GM19463 (cell line): Measurements from ENCODE around the gene POLN.

Experiments used
- ATAC-seq: cut with Tn5 transposase; IDR thresholded peaks from one replicate; pipeline ENCODE4 v1.9.1; 2021; ENCODE audit warnings: mild to moderate bottlenecking, moderate library complexity; ENCODE audit not compliant: unreplicated experiment

Gene POLN

DNA sequence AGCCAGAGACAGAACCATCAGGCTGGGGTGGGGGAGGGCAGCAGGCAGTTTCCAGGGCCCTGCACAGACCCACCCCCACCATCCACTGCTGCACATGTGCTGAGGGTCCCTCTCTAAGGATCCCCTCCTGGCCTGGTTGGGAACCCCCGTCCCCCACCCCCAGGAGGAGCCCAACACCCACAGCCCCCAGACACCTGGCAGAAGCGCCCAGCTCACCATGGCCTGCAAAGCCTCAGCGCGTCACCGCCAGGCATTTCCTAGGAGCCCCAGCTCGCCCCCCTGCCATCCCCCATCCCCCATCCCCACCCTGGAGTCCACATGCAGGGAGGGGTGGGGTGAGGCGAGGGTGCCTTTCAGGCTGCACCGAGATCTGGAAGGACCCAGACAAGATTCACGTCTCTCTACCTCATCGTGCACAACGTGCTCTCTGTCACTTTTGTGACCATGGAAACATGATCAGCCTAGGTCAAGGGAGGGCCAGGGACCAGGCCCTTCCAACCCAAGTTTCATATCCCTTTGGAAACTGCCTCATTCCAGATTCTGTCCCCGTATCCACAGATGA lies 10.7 kb upstream of the POLN start:
- ATAC-seq: no peak

DNA sequence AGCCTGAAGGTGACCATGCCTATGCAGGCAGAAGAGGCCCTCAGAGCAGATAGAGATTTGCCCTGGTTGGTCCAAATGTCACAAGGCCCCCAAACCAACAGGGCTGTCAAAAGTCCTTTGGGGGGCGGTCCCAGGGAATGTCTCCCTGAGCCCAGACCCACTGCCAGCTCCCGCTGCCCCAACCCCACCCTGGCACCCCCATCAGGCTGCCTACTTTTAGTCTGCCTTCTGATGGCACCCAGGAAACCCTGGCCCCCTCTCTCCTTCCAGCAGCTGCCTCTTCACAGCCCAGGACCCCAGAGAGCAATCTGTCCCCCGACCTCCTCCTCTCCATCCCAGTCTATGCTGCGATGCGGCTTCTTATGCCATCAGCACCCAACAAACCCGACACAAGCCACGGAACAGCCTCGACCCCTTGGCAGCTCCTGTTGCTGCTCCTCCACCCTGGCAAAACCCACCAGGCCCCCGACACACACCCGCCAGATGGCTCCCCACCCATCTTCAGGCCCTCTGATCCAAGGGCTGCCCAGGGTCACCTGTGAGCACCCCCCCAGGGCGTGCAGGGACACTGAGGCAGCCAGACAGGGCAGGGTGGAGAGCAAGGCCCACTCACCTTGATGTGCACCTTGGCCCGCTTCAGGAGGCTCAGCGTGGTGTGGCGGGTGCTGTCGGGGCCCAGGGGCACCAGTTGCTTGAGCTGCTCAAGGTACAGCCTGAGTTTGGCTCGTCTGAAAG lies 10.0 kb upstream of the POLN start:
- no peak for ATAC-seq

DNA sequence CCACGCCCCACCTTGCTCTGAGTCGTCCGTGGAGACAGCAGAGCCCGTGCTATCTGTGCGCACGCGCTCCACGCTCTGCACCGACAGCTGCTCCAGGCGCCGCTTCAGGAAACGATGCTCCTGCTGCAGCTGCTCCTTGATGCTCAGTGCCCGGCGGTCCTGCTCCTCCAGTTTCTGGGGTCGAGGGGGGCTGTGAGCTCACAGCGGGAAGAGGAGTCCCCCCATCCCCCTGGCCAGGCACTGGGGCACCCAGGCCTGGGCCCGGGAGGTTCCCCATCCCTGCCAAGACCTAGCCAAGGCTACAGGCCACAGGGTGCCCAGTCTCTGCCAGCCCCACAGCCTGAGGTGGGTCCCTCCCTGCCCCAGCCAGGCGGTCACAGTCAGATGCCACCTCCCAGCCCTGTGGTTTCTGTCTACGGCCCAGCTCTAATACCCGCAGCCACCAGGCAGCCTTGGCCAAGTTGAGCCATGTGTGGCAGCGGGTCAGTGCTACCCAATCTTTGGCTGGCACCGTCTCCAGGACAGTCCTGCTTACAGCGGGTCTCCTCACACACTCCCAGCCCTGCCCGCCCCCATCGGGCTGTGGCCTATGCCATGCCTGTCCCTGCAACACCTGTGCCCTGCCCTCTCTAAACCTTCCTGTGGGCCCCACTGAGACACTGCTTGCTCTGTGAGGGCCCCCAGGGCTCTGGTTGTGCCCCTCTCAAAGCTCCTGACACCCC lies 9.3 kb upstream of the POLN start:
- no peak for ATAC-seq

DNA sequence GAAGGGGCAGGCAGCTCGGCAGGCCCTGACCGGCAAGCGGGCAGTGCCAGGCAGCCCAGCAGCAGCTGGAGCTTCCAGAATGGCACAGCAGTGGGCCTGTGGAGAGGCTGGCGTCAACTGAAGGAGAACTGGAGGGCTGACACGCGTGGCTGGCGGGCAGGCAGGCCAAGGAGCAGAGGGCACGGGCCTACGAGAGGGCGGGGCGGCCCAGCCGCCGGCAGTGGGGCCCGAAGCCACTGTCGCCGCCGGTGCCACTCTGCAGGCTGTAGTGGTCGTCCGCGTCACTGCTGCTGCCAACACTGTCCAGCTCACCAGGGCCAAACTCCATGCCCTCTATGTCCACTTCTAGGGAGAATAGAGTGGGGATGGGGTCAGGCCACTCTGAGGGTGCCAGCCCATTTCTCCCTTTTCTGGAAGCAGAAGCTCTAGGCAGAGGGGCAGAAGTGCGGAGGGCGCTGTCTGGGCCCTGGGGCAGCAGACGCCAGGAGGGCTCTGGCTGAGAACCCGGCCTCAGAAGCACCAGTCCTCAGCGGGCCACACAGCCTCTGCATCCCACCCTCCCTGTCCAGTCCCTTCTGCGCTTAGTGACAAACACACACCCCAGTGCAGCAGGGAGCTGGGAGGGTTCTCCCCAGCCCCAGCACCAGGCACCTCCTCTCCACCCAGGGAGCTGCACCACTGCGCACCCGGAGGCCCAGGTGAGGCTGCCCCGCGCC lies 8.6 kb upstream of the POLN start:
- ATAC-seq: no peak

GRCh38 chr4:2249526-2250356 lies 7.8 kb upstream of the POLN start:
- ATAC-seq: no peak

DNA sequence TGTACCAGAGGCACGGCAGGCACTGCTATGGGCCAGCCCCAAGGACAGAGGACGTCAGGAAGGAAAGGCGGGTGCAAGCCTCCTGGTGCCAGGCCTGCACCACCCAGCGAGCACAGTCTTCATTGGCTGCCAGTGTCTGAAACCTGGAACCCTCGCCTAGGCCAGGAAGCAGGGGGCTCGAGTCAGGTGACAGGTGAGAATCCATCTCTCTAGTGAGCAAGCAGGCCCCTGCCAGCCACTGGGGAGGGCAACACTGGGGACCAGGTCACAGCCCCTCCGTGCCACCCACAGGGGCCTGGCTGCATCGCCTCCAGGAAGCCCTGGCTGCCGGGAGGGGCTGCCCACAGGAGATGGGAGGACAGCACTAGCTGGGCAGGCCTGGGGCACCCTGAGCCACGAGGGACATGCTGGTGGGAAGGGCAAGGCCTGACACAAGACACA lies 6.9 kb upstream of the POLN start:
- no peak for ATAC-seq

DNA sequence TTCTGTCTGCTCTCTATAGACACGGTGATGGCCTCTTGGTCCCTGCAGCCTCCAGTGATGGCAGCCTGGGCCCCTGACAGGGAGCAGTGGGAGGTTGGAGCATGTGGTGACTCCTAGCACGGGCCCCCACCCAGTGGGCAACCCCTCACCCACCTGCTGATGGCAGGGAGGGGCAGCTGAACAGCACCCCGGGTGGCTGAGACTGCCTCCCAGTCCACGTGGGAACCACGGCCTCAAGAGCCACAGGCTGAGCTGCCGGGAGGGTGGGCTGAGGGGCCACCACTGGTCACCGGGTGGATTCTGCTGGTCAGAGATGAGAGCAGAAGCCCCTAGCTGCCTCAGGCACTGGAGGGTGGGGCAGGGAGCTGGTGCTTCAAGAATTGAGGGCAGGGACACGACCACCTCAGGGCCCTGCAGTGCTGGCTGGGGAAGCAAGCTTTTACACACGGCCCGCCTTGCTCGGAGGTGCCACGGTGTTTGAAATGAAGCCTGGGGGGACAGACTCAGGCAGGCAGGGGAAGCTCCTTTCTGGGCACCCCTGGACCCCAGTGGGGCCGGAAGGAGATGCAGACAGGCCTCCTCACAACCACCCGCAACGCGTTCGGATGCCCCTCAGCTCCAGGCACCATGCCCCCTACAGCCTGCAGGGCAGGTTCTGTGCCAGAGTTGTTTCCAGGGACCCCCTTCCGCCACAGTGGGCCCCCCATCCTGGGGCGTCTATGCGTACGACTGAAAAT lies 6.3 kb upstream of the POLN start:
- no peak for ATAC-seq

- ATAC-seq: no peak
Observed at GRCh38 chr4:2247128-2248043, 5.5 kb upstream of the POLN start.

DNA sequence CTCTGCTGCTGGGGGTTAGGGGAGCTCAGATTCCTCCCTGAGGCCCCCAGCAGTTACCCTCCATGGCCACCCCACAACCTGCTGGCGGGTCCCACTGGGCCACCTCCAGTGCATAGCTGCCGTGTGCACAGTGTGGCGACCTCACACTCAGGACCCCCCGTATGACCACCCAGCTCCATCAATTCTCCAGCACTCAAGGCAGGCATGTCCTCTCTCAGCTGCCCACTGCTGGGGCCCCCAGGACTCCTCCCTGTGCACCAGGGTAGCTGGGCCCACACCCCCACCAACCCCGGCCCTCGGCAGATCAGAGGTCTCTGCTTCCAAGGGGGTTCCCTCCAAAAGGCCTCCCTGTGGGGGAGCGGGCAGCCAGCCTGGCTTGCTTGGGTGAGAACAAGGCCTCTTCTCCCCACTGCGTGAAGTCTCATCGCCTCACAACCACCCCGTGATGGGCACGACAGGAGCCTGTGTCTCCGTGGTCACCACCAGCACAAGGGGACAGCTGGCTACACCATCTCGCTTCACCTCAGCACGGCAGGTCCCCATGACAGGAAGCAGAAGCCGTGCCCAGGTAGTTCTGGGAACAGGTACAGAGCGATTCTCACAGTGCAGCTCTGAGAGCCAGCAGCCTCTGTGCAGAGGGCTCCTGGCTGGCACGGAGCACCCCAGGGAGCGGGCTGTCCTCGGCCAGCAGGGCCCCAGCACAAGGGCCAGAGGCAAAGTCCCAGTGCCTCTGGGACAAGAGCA lies 4.6 kb upstream of the POLN start:
- no peak for ATAC-seq

- no peak for ATAC-seq
Observed at GRCh38 chr4:2245787-2246275, 3.9 kb upstream of the POLN start.

DNA sequence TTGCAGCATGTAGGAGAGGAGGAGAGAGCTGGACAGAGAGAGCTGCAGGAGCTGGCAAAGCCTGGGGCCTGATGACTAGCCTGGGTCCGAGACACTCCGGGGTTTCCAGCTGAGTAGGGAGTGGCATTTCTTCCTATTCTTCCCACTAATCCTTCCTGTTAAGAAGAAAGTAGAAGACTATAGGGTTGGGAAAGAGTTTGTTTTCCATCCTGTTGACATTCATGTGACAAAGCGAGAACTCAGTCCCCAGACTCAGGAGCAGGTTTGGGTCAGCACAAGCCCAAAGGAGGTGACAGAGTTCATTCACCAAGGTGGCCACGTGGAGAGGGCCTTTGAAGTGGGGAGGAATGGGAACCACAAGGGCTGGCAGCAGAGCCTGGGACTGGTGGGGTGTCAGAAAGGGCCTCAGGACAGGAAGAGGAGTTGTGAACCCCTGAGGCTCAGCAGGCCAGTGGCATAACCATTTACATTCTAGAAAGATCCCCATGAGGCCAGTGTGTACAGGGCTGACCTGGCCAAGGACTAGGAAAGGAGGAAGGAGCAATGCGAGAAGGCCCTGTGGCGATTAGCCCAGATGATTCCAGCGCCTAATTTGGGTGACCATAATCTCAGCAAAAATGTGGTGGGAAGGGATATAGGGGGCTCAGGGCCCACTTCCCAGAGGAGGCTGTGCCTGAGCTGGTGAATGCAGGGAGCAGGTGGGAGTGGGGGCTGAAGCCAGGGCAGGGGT lies 3.3 kb upstream of the POLN start:
- ATAC-seq: no peak

- ATAC-seq: no peak
Observed at GRCh38 chr4:2243681-2244380, 1.9 kb upstream of the POLN start.

GRCh38 chr4:2241003-2241402 lies 918 bp downstream of the POLN start:
- ATAC-seq: no peak

GRCh38 chr4:2236944-2237666 lies 4.8 kb downstream of the POLN start:
- ATAC-seq: no peak

DNA sequence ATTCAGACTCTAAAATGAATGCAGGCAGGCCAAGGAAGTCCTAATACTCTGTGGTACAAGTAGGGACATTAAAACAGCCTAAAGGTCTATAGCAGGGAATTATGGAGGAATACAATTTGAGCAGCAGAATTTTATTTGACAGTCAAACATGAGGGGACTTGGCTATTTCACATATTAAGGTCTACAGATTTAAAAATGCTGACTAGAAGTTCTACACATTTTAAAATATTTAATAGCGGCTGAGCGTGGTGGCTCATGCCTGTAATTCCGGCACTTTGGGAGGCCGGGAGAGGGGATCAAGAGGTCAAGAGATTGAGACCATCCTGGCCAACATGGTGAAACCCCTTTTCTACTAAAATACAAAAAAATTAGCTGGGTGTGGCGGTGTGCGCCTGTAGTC lies 10.8 kb downstream of the POLN start:
- ATAC-seq: no peak

- ATAC-seq: no peak
Observed at GRCh38 chr4:2226261-2226660, 15.7 kb downstream of the POLN start.
